NCI-H524 treated with DMSO at 0.1 percent for 48 hours (cell line): Measurements from ENCODE around the gene TSC22D4.
A peak's percentile ranks its signal among the peaks of the same experiment; 100 is the strongest.
"Not testable (repeated sequence)": the region's sequence is repeated elsewhere in the genome, so short reads cannot be mapped to it uniquely, and the experiment has no call there.

Source experiments
- DNase-seq: peaks from one replicate; lab custom pipeline; 2025; lab: John Stamatoyannopoulos, UW

Gene TSC22D4

DNA sequence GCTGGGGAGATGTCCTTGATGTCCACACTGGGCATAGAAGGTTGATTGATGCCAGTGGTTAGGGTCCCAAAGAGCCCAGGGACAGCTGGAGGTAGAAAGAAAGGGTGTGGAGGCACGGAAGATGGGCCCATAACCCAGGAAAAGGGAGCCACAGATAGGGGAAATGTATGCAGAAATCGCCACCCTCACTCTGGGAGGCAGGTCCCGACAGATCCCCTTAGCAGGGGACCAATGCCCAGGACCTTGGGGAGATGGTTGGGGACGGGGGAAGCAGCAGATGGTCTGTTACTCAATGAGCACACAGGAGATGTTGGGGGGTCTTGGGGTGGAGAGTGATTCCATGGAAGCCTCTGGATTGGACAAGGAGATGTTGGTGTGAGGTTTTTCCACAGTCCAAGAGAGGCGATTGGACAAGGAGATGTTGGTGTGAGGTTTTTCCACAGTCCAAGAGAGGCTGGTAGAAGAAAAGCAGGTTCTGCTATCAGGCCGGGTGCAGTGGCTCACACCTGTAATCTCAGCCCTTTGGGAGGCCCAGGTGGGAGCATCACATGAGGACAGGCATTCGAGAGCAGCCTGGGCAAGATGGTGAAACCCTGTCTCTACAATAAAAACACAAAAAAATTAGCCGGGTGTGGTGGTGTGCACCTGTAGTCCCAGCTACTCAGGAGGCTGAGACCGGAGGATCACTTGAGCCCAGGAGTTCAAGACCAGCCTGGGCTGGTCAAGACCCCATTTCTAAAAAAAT is 35.7 kb downstream of the TSC22D4 start:
- DNase-seq: no peak

DNA sequence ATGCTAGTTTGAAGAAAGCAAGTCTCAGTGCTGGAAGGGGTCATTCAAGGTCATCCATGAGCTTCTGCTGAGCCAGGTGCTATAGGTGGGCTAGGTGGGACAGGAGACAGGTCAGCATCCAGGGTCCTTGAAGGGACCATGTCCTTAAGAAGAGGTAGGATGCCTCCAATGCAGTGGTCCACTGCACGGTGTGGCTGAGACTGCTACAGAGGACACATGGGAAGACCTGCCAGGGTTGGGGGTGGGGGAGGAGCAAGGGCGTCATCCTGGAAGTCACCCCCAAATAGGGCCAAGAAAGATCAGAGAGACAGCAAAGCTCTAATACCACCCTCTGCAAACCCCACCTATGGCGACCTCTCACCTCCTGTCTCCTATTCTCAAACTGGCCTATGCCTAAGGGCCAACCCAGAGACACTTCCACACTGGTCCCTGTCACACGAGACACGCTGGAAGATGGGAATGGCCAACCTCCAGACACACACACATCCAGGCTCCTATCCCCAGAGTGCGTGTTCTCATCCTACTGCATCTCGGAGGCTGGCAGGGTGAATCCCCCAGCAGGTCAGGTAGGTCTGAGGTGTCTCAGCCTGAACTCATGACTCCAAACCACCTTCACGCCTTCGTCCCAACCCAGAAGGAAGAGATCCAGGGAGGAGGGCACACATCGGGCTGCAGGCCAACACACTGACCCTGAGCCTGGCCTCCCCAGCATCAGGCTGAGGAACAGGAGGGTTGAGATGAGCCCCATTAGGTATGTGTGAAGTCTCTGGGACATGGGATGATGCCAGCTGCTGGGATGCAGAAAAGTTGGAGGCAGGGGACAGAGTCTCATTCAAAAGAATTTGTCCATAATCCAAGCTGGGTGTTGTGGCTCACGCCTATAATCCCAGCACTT is 37.1 kb downstream of the TSC22D4 start:
- DNase-seq: no peak

DNA sequence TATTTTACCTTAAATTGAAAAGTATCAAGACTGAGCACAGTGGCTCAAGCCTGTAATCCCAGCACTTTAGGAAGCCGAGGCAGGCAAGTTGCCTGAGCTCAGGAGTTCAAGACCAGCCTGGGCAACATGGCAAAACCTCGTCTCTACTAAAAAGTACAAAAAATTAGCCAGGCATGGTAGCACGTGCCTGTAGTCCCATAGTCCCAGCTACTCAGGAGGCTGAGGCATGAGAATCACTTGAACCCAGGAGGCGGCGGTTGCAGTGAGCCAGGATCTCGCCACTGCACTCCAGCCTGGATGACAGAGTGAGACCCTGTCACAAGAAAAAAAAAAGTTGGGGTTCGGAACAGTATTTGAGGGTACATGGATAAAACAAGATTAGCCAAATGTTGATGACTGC is 39.8 kb downstream of the TSC22D4 start:
- not testable (repeated sequence) for DNase-seq

DNA sequence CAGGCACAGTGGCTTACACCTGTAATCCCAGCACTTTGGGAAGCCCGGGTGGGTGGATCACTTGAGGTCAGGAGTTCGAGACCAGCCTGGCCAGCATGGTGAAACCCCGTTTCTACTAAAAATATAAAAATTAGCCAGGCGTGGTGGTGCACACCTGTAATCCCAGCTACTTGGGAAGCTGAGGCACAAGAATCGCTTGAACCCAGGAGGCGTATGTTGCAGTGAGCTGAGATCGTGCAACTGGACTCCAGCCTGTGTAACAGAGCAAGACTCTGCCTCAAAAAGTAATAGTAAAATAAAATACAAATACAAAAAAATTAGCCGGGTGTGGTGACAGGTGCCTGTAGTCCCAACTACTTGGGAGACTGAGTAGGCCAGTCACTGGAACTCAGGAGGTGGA is 40.3 kb downstream of the TSC22D4 start:
- DNase-seq: not testable (repeated sequence)

DNA sequence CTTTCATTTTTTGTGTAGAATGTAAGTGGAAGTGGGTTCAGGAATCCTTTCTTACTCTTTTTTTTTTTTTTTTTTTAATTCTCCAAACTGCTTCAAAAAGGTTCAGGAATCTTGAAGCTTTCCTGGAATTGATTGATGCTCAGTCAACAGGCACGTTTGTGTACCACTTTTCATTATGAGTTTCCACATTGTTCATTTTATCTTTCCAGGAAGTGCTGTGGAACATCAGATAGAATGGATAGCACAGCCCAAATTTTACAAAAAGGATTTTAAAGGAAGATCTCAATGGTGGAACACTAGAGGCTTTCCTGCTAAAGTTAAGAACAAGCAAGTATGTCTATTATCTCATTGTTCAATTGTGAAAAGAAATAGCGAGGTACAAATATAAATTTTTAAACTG is 40.8 kb downstream of the TSC22D4 start:
- no peak for DNase-seq

DNA sequence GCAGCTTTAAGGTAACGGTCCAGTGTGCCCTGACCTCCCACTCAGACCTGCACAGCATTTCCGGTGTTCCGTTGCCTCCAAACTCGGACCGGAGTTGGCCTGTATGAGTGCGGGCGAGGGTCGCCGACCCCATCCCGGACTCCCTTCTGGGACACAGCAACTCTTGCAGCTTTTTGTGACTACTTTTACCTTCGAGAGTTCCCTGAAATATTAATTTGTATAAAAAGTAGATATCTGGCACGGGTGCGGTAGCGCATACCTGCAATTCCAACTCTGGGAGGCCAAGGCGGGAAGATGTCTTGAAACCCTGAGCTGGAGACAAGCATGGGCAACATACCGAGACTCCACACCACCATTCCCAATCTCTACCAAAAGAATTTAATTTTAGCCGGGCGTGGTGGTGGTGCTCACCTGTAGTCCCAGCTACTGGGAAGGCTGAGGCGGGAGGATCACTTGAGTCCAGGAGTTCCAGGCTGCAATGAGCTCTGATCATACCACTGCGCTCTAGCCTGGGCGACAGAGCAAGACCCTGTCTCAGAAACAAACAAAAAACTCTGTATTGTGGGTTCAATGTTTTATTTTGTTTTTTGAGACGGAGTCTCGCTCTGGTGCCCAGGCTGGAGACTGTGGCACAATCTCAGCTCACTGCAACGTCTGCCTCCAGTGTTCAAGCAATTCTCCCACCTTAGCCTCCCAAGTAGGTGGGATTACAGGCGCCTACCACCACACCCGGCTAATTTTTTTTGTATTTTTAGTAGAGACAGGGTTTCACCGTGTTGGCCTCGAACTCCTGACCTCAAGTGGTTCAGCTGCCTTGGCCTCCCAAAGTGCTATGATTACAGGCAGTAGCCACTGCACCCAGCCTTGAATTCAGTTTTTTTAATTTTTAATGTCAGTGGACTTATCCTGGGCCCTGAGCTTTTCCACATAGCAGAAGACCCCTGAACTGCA is 41.6 kb downstream of the TSC22D4 start:
- no peak for DNase-seq

DNA sequence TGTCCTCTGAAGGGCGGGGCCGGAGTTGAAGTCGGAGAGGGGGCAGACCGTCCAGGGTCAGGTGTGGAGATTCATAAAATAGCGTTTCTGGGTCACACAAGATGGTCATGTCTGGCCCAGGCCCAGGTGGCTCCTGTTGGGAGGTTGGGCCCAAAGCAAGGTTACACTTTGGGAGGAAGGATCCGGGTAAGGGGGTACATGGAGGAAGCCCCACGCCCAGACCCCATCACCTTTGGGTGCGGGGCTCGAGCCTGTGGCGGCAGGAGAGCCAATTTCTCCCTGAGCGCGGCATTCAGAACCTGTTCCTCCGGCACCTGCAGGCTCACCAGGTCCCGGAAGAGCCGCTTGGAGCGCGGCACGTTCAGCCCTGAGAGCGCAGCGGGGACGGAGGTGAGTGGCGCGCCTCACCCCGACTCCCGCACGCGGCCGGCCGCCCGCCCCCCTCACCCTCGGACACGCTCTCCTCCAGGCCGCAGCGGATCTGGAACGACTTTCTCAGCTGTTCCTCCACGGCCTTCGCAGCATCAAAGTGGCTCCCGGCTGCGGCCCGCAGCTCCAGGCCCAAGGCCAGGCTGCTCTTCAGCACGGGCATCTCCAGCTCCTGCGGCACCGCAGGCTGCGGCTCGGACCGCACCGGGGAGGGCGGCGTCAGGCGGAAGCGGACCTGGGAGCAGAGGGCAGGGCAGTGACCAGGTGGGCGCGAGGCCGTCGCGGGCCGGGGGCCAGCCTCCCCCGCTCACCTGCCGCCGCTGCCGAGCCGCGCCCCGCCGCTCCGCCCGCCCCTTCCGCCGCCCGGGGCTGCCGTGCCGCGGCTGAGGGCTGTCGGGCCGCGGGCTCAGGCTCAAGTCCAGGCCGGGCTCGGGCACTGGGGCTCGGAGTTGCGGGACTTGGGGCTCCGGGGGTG is 43.4 kb downstream of the TSC22D4 start:
- DNase-seq: no peak

DNA sequence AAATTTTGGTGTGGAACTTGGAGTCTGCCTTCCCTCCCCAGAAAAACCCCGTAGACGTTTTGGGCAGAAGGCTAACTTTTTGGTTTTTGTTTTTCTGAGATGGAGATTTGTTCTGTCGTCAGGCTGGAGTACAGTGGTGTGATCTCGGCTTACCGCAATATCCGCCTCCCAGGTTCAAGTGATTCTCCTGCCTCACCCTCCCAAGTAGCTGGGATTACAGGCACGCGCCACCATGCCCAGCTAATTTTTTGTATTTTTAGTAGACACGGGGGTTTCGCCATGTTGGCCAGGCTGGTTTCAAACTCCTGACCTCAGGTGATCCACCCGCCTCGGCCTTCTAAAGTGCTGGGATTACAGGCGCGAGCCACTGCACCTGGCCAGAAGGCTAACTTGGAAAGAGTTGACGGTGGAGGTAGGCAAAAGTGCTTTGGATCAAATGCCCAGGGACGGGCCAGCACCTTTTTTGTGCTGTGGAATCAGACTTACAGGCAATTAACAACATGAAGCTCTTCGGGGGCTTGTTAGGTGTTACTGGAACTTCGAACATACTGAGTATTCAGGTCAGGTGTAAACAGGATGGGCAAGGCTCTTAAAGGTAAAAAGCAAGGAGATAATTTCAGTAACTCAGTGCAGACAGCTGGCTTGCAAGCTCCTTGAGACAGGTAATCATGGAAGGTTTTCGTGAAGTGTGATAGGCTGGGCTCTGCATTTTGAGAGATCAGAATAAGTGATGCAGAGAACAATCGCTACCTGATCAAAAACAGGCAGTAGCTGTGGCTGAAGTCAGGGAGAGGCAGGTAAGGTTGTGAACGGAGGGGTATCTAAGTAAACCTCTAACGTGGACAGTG is 44.5 kb downstream of the TSC22D4 start:
- no peak for DNase-seq

DNA sequence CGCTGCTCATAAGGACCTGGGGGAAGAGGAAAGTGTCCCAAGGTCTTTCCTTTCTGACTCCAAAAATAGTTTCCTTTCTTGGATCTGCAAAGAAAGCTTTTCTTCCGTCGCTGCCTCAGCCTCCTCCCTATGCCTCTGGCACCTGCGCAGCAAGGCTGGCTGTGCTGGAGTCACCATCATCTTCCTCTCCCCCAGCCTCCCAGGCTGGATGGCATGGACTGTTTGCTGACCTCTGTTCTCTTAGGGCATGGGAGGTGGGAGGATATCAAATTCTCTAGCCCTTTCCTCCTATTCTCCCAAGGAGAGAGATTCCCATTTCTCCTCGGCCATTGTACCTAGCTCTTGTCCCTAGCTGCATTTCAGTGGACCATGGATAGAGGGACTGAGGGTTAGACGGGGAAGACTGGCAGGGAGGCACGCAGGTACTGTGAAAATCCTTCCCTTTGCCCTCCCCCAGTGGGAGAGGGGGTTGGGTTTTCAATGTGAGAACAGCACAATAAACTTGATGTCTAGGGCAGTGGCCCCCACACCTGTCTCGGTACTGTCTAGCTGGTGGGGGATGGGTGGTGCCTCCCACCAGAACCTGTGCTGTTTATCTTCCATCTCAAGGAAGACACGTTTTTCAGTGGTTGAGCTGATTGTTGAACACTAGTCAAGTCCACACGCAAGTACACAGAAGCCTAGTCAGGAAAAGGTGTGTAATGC is 45.3 kb downstream of the TSC22D4 start:
- DNase-seq: no peak

DNA sequence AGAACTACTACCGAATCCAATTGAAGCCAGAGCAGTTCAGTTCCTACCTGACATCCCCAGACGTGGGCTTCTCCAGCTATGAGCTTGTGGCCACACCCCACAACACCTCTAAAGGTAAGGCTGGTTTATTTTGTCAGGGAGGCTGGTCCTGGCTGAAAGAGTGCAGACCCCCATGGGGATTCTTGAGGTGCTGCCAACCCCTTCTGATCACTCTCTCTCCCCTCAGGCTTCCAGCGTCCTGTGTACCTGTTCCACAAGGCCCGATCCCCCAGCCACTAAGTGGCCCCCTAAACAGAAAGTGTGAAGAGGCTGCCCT is 45.8 kb downstream of the TSC22D4 start:
- DNase-seq: no peak

DNA sequence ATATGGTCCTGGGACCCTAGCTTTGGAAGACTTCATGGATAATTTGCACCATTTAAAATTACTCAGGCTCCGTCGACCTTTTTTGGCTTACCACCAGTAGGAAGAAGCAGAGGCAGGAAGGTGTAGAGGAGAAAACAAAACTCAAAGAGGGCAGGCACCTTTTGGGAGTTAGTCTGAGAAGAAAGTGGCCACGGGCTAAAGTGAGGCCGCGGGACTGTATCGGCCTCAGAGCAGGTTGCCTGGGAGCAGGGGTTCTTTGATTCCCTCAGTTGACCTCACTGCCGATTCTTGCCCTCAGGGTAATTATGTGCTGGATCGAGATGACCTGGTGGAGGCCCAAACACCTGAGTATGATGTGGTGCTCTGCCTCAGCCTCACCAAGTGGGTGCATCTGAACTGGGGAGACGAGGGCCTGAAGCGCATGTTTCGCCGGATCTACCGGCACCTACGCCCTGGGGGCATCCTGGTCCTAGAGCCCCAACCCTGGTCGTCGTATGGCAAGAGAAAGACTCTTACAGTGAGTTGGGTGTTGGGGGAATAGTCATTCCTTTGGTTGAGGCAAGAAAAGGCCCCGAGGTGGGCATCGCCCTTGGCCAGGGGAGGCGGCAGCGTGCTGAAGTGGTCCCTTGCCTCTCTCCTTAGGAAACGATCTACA is 46.3 kb downstream of the TSC22D4 start:
- DNase-seq: no peak

DNA sequence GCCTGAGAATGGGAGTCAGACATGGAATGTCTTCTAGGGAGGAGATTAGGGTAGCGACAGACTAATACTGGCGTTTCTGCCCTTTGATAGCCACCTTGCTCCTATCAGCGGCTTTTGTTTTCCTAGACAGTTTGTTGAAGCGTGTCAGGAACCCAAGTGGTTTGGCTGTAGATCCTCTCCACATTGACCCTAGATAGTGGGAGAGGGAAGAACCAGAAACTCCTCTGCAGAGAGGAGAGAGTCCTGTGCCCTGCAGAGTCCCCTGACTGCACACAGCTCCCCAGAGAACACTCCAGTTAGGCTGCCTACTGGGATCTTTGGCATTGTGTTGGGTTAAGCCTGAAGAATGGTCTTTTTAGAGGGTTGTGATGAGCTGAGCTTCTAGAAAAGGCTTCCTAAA is 47.0 kb downstream of the TSC22D4 start:
- no peak for DNase-seq

DNA sequence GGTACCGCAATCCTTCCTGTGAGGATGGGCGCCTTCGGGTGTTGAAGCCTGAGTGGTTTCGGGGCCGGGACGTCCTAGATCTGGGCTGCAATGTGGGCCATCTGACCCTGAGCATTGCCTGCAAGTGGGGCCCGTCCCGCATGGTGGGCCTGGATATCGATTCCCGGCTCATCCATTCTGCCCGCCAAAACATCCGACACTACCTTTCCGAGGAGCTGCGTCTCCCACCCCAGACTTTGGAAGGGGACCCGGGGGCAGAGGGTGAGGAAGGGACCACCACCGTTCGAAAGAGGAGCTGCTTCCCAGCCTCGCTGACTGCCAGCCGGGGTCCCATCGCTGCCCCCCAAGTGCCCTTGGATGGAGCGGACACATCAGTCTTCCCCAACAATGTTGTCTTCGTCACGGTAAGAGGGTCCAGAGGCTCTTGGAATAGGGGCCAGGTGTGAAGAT is 47.7 kb downstream of the TSC22D4 start:
- DNase-seq: no peak

DNA sequence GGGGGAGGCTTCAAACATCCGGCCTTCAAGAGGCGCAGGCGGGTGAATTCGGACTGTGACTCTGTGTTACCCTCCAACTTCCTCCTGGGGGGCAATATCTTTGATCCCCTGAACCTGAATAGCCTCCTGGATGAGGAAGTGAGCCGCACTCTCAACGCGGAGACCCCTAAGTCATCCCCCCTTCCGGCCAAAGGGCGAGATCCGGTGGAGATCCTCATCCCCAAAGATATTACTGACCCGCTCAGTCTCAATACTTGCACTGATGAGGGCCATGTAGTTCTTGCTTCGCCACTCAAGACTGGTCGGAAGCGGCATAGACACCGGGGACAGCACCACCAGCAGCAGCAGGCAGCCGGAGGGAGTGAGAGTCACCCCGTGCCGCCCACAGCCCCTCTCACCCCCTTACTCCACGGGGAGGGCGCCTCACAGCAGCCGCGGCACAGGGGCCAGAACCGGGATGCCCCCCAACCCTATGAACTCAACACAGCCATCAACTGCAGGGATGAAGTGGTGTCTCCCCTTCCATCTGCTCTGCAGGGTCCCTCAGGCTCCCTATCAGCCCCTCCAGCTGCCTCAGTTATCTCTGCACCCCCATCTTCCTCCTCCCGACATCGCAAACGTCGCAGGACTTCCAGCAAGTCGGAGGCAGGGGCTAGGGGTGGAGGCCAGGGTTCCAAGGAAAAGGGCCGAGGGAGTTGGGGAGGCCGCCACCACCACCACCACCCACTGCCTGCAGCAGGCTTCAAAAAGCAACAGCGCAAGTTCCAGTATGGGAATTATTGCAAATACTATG is 48.3 kb downstream of the TSC22D4 start:
- no peak for DNase-seq

DNA sequence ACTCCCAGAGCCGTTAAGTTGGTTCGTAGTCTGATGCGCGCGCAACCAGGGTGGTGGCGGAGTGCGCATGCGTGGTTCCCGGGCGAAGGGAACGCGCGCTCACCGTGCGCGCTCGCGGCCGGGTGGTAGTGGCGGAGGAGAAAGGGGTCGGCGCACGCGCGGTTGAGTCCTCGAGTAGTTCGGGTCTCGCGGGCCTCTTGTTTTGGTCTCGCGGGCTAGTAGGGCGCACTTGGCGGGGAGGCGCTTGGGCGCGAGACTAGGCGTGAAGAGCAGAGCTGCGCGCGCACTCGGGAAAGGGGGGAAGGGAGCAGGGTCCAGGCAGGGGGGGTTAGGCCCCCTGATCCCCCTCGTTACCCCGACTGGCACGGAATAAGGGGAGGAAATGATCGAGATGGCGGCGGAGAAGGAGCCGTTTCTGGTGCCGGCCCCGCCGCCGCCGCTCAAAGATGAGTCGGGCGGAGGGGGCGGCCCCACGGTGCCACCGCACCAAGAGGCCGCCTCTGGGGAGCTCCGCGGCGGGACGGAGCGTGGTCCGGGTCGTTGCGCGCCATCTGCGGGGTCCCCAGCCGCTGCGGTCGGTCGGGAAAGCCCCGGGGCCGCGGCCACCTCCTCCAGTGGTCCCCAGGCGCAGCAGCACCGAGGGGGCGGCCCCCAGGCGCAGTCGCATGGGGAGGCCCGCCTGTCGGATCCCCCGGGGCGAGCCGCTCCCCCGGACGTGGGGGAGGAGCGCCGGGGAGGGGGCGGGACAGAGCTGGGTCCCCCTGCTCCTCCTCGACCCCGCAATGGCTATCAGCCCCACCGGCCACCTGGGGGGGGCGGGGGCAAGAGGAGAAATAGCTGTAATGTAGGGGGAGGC is 49.1 kb downstream of the TSC22D4 start, which contains the start of gene MEPCE:
Gene MEPCE, plus strand, starts transcription at position 195 of the 856 bp plus-strand sequence. Its CDS starts 188 bp downstream, at position 383.
- DNase-seq: peak; percentile 68

DNA sequence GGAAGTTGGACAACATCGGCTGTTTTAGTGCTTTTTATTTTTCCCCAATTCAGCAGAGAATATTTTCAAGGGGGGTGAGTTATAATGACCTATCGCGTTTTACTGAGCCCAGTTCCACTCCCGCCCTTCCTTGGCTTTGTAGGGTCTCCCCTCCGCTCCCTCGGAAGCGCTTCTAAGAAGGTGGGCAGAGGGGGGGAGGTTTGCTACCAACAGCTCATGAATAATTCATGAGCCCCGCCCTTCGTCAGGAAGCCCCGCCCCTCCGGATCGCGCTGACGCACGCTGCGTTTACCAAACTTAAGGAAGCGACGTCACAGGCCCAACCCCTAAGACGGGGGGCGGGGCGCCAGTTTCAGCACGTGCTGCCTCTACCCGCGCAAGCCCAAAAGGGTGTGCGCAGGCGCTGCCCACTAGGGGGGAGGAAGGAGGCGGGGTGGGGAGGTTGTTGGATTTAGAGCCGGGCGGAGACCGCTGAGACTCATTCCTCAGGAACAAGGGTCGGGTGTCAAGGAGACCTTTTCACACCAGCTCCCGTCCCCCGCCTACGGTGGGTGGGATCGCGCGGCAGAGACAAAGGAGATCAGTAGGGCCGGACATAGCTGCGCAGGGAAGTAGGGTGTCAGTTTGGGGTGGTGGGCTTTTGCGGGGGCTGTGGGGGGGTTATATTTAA is 49.9 kb downstream of the TSC22D4 start:
- DNase-seq: peak; percentile 89
